T-helper 1 cell (primary cell): ENCODE data around the gene SRRD.

Experiments used
- DNase-seq, 5 donors: peaks; one replicate each; pipeline ENCODE4 v3.0.0-alpha.2; 2012 to 2020

SRRD gene

DNA sequence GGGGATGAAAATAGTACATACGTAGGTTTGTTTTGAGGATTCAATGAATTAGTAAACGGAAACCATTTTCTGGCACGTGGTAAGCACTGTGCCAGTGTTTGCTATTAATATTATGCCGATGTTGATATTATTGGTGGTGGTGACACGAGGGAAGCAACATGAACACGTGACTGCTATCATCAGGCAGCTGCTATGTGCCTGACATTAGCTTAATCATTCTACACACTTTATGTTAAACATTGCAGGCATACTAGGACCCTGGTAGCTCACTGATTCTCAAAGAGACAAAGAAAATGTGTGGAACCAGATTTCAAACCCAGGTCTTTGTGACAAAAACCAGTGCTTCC, 656 bp downstream of the SRRD start:
- DNase-seq: peak in 2 of 5 donors; percentile 4 to 17

DNA sequence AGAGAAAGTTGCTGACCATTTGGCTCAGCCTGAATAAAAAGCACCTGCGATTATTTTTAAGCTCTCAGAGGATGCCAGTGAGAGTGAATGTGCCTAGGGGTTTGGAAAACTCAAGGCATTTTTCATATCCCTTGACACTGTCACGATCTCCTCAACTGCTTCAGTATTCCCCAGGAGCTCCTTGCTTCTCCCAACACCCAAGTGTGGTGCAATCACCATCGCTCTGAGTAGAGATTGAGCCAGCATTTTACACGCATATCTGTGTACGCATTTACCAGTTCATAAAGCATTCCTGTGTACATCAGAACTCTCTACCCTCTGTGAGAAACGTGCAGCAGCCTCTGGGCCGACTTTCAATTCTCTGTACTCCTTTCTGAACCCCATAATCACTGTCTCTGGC, 1.3 kb downstream of the SRRD start:
- DNase-seq: no peak

DNA sequence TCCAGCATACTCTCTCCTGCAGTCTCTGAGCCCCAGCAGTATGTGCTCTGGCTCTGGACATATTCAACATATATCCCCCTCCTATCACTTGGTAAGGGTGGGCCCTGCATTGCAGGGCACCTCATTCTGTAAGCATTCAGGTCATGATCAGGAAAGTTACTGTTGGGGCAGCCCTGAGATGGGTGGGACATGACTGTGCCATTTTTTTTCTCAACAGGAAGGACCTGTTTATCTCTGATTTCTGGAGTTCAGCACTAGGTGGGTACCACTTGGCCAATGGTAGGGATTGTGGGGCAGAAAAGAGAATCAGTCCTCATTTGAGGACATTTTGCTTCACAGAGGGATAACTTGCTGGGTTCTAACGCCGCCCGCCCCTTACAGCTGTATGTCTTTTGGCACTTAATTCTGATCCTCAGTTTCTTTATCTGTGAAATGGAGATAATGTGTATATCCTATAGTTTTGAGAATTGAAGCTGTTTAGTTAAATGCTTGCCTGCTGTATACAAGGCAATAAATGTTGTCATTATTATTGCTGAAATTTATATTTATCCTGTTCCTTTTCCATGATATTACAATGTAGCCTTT, 2.2 kb downstream of the SRRD start:
- DNase-seq: no peak

DNA sequence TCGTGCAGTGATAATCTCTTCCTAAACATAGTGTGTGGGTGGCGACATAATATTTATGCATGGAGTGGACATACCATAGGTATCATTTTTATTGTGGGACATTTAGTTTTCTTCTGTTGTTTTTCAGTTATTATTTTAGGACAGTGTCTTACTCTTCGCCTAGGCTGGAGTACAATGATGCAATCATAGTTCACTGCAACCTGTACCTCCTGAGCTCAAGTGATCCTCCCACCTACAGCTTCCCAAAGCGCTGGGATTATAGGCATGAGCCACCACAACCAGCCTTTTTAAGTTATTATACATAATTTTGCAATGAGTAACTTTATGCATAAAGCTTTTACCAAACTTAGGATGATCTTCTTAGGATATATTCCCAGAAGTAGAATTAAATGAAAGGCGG, 2.7 kb downstream of the SRRD start:
- DNase-seq: no peak

DNA sequence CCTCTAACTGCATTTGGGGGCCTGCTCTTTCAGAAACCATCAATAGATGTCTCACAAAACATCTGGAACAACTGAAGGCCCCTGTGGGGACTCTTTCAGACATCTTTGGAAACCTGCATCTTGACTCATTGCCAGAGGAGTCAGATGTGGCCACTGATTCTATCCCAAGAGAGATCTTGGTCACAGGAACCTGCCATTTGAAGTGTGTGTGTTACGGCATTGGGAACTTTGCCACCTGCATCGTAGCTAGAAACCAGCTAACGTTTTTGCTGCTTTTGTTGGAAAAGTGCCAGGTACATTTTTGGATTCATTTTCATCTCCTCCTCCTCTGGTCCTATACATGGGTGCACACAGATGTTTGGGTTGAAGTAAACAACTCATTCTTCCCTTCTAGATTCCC, 4.3 kb downstream of the SRRD start:
- no peak for DNase-seq

DNA sequence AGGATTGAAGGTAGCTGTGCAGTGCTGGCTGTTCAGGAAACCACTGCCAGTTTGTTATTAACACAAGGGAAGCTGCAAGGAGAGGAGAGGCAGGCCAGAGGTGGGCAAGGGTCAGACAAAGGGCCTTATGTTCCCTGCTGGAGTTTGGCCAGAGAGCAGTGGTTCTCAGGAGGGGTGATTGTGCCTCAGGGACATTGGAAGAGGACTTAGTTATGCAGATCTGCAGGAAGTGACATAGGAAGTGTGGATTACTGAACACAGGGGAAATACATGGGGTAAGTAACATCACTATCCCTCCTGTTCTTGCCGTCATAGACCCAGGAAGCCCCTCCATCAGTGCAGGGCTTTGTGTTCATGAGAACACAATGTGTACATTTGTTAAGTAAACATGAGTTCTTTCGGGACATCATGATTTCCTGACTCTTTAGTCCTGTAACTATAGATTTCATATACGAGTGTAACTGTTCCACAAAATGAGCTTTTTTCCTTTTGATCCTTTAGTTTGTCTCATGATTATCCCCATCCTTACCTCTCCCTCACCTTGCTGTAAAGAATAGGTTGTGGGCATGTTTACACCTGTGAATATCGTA, 5.9 kb downstream of the SRRD start:
- no peak for DNase-seq

DNA sequence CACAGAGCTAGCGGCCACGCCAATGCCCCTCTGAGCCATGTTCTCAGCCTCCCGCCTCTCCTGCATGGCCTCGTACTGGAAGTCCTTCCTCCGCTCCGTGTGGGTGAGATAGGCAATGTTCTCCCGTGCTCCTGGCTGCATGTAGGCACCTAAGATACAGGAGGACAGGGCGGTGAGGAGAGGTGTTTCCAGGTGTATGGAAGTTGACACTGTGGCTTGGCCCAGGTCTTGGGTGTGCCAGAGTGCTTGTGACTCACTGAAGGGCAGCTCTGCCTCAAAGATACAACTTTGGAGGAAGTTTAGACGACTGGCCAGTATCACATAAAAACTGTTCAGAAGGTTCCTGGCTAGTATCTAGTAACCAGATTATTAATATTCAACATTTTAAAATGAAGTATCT, 8.5 kb downstream of the SRRD start:
- DNase-seq: no peak

DNA sequence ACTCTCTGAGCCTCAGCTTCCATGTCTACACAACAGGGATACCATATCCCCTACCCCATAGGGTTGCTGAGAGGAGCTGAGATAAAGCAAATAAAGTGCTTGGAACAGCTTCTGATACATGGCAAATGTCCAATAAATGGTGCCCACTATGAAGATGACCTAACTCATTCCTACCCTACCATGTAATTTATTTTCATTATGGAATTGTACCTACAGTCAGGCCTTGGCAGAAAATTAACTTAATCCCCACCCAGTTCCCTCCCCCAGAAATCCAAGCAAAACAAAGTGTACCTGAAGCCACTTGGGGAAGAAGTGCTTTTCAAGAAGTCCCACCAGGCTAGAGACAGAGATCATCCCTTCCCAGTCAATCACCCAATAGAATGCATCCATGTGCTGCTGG, 10.8 kb downstream of the SRRD start:
- DNase-seq: no peak

DNA sequence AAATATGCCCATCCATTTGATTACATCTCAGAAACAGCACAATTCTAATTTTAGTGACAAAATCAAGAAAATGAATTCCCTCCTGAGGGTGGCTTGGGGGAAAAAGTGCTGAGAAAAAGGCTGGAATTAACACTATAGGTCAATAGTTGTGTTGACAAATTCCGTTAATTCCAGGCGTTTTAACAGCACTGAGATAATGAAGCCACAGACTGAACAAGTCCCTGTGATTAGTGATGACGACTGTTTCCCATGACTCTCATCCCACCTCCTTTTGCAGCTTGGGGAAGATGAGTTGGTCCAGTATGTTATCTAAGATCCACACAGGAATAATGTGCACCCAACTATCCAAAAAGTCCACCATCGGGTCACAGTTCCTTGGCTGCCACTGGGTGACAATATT, 12.8 kb downstream of the SRRD start:
- no peak for DNase-seq

DNA sequence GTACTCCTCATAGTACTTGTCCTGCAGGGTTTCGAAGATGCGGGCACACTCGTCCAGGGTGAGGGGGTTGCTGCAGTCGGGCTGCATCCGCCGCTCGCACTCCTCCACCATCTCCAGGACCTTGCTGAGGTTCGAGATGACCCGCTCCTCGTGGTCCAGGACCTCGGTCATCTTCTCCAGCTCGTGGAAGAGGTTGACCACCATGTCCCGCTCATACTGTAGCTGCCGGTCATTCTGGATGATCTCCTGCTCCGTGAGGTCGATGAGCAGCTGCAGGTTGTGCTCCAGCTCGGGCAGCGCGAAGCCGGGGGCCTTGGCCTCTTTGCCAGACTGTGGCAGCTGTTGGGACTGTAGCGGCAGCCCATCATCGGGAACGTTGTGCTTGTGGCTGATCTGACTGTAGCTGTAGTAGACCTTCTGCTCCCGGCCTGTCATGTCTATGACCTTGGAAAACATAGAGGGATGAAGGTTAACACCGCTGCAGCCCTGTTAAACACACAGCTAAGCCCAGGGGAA, 15.6 kb downstream of the SRRD start:
- no peak for DNase-seq

DNA sequence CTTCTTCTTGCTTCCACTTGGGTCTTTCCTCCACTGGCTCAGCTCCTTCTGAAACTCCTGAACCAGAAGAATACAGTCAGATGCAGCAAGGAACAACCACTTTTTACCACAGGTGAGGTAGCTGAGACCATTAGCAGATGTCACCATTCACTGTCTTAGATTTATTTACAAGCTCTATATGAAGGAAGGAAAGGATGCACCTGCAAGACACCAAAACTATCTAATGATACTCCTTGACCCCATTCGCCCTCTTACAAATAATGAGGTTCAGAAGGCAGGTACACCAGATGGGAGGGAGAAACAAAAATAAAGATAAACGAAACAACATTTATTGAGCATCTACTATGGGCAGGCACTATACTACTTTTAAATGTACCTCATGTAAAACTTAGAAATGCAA, 18.3 kb downstream of the SRRD start:
- DNase-seq: no peak

DNA sequence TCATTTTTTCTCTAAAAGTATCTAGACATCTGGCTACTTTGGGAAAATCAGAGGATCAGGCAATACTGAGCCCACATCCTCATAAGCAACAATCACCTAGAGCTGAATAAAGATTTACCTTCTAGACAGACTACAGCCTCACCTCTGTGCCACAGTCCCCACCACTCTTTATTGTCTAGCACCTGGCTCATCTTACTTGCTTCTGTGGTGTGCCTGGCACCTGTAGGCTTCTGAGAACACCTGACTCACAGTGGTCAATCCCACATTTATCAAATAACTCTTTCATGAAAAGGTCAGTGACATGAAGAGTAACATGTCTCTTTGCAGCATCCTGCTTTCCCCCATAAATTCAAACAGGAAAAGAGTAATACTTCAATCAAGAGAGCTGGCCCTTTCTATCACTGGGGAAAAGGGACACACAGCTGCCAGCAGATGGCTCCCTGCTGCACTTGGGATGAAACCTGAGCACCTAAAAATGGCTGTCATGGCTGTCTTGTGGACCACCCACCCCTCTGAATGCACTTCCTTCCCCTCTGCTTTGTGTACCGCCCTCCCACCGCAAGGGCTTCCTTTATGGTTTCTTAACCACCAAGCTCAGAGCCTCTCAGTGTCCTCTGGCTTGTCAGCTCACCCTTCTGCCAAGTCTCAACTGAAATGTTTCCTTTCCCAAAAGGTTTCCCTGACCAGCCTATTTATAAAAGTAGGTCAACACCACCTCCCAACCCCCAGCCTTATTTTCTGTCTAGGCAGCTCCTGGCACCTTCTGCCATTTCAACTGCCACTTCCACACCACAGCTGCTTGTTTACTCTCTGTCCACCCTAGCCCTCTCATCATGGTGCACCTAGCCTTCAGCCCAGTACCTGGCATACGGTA, 19.2 kb downstream of the SRRD start:
- DNase-seq: peak in 4 of 5 donors; percentile 31 to 88 (median 41)

DNA sequence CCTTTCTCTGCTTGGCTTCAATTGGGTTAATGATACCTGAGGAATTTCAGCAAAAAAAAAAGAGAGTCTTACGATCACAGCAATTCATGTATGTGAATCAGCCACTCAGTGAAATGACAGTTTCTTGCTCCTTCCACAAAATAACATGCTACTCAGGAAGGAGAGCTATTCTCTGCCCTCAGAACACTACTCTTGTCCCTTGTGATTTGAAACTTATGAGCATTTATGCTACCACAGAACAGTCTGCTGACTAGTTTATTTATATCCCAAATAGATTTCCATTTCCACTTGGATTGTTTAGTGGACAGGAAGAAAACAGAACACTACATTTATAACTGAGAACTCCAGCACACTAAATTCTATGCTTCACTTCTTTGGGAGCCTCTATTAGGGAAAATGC, 20.1 kb downstream of the SRRD start:
- no peak for DNase-seq

DNA sequence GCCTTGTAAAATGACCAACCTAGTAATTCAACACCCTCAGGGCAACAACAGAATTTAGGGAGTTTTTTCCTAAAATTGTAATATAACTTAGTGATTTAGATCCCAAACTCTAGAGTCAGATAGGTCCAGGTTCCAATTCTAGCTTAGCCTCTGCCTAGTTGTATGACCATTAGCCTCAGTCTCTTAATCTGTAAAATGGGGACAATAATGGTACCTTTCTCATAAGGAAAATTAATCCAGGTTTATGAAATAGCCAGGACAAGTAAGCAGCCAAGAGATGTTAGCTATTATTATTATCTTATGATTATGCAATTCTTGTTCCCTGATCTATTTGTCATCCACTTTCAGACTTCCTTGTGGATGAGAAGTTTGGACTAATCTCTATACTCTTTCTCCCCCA, 24.5 kb downstream of the SRRD start:
- DNase-seq: no peak

DNA sequence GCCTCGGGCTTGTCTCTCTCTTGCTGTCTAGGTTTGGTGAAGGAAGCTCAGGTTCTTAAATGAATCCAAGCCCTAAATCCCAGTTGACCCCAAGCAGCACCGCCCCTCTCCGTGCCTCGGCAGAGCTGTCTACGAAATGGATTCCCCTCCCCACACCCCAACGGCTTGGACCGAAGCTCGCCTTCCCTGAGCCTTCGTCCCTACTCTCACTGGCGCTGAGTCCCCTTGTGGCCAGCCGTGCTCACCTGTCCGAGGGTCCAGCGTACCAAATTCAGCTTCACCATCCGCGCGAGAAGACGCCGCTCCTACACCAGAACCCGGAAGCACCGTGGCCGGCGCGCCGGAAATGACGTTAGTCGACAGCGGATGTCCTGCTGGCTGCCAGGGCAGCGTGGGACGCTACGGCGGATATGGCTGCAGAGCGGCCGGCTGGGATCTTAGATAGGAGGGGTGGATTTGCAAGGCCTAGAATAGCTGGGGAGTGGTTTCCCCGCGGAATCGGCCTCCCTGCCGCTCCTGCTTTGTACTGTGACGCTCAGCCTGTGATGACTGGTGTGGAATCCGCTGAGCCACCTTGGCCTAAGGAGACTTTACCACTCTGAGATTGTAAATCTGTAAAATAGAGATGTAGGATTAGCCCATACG, 28.6 kb downstream of the SRRD start, which contains the start of gene TFIP11:
TSS of gene TFIP11 (minus strand) at position 325 of the 645 bp plus-strand sequence. CDS start 2,201 bp downstream, outside the sequence.
- peak; percentile 78 to 90 (median 83) for DNase-seq

DNA sequence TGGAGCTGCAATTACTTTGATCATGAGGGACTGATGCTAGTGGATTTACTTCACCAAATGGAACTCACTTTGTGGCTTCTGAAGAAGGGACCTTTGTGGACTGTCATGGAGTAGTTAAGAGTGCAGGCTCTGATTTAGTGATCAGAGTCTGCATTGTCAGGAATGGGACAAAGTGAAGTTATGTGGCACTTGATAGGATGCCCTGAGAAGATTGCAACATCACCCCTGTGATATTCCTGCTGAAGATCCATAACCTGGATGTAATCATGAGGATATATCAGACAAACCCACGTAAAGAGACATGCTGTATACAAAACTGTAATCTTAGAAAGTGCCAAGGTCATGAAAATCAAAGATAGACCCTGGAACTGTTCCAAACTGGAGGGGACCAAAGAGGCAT, 30.2 kb downstream of the SRRD start:
- no peak for DNase-seq

DNA sequence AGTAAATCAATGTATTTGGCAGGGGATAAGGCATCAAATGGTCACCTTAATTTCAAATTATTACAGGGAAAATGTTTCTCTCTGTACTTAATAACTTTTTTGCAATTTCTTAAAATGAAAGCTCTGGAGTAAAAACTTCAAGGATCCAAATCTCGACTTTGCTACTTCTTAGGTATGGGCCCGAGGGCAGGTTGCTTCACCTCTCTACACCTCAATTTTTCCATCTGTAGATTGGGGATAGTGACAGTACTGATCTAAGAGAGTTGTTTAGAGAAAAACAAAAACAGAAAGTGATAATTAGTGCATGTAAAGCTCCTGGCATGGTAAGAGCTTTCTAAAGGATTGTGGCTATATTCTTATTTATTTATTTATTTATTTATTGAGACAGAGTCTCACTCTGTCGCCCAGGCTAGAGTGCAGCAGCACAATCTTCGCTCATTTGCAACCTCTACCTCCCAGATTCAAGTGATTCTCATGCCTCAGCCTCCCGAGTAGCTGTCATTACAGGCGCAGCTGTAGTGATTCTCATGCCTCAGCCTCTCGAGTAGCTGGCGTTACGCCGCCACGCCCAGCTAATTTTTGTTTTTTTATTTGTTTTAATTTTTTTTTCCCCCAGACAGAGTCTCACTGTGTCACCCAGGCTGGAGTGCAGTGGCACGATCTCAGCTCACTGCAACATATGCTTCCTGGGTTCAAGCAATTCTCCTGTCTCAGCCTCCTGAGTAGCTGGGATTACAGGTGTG, 30.9 kb downstream of the SRRD start:
- DNase-seq: no peak

DNA sequence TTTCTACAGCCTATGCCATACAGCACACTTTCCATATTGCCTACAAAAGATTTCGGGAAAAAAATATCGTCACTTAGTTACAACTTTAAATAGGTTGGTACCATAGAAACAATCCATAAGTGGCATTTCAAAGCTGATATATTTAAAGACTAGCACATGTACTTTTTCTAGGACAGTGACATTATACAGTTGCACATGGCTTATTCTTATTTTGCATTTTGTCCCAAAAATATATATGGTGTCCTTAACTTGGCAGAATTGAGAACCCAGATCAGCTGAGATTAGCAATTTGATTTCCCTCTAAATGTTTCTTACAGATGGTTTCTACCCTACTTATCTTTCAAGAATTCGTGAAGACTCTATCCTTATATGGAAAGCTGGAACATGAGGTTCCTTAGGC, 32.3 kb downstream of the SRRD start:
- DNase-seq: no peak

DNA sequence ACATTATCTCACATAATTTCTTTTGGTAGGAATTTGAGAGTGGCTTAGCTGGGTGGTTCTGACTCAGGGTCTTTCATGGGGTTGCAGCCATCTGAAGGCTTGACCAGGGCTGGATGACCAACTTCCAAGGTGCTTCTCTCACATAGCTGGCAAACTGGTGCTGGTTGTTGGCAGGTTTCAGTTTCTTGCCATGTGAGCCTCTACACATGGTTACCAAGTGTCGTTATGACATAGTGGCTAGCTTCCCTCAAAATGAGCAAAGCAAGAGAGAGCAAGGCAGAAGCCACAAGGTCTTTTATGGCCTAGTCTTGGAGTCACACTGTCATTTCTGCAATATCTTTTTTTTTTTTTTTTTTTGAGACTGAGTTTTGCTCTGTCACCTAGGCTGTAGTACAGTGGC, 32.8 kb downstream of the SRRD start:
- no peak for DNase-seq

DNA sequence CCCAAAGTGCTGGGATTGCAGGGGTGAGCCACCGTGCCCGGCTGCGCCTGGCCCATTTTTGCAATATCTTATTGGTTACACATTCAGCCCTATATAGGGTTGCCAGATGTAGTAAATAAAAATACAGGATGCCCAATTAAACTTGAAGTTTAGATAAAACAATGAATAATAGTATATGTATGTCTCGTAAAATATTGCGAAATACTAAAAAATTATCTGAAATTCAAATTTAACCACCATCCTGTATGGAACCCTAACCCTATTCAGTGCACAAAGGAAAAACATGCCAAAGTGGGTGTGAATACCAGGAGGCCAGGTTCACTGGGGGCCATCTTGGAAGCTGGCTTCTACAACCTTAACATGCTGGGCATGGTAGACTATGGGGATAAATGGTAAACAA, 33.8 kb downstream of the SRRD start:
- DNase-seq: no peak

DNA sequence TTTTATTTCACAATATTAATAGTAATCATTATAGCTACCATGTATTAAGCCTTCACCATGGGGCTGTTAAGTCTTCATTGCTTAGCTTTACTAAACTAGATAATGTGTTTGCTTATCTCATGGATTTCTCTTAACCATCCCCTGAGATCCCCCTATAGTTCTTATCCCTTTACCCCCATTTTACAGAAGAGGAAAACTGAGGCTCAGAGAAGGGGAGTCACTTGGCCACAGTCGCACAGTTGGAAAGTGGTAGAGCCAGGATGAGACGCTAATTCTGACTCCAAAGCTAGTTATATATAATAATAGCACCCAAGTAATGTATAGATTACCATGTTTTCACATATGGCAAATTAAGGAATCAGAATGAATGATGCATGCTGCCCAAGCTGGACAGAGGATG, 38.3 kb downstream of the SRRD start:
- DNase-seq: no peak

DNA sequence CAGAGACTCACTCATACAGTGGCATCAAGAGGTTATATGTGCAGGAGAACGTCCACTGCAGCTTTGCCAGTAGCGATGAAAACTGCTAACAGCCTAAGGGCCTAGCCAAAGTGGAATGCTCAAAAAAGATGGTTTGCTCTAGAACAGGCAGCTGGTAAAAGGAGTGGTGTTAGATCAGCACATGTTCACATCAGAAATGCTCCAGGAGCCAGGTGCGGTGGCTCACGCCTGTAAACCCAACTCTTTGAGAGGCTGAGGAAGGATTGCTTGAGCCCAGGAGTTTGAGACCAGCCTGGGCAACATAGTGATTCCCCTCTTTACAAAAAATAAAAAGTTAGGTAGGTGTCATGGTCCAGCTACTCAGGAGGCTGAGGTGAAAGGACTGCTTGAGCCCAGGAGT, 38.9 kb downstream of the SRRD start:
- no peak for DNase-seq

DNA sequence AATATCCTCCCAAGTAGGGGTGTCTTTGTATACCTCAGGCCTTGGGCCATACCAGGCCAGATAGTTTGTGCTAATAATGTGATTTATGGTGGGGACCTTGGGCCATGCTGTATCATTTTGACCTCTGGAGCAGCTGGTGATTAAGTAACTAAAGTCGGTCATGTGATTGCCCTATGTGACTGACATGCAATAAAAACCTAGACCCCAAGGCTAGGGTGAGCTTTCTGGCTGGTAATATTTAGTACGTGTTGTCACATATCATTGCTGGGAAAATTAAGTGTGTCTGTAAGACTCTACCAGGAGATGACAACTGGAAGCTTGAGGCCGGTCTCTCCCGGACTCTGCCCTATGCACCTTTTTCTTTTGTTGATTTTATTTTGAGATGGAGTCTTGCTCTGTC, 41.2 kb downstream of the SRRD start:
- DNase-seq: no peak
